CD4-positive, alpha-beta T cell treated with Interleukin-12 subunit alpha and Interleukin-12 subunit beta, for 1 hour (primary cell): Measurements from ENCODE around the gene CWC25.
"Not testable (repeated sequence)": the region's sequence is repeated elsewhere in the genome, so short reads cannot be mapped to it uniquely, and the experiment has no call there.

ENCODE experiments used
- DNase-seq: peaks from one replicate; pipeline ENCODE4 v3.0.0-alpha.2; 2020

Gene CWC25

GRCh38 chr17:38824899-38825761 is at the start of gene CWC25:
Gene CWC25 (minus strand): TSS chr17:38825321. CDS start chr17:38825183, 138 bp downstream.
- DNase-seq, result peak; percentile 98

DNA sequence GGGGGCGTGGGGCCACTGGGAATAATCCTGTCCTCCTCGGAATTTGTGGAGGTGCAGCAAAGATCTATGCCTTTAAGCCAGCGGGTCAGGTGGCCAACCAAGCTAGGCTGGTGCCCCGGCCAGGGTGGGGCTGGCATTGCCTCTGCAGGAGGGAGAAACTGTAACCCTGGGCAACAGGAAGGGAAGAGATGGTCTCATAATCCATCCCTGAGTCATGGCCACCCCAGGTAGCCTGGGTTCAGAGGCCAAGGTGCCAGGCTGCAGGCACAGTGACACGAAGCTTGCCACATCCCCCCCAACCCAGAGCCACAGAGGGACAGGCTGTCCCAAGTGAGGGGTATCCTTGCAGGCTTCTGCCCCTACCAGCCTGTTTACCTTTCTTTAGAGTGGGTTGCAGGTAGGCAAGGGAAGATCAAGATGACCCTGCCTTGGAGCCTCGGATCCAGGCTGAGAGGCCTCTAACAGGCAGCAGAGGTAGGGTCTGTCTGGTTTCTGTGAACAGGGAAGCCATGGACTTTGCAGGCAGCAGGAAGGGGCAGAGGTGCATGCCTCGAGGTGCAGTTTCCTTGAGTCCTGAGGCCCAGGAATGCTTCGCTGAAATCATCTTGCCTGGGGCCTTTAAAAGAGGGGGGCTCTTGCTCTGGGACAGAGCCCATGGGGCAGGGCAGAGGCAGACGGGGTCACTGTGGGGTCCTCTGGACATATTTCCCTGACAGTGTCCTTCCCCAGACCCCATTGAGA is 48.7 kb upstream of the CWC25 start:
- no peak for DNase-seq

DNA sequence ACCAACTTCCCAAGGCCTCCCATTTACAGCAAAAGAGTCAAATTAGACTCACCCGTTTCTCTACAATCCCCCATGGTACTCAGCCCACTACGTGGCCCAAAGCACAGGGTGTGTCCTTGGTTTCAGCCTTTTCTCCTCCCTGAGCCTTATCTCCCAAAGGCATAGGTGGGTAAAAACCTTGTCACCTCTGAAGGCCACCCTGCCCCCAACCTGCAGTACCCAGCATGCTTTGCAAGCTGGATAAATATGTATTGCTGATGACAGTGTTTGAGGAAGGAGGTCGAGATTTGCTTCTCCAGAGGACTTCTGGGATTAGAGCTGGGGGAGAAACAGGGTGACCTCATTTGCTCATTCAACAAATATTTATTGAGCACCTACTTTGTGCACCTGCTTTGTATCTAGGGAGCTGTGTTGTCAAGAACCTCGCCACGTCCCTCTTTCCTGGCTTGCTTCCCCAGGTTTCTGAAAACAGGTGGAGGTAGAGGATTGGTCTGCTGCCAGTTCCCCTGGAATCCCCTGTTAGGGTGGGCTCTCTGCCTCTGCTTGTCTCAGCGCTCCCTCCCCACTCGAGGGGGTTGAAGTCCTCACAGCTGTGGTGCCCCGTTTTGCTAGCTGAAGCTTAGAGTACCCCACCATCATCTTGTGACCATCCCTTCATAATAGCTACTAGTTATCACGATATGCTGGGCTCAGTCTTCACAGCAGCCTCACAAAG is 47.7 kb upstream of the CWC25 start:
- no peak for DNase-seq

GRCh38 chr17:38872027-38872511 is 46.9 kb upstream of the CWC25 start:
- DNase-seq, result peak; percentile 47

GRCh38 chr17:38871247-38872015 is 46.3 kb upstream of the CWC25 start:
- peak; percentile 68 for DNase-seq

- DNase-seq, result peak; percentile 68
Measured at GRCh38 chr17:38870259-38871165, 45.4 kb upstream of the CWC25 start.

DNA sequence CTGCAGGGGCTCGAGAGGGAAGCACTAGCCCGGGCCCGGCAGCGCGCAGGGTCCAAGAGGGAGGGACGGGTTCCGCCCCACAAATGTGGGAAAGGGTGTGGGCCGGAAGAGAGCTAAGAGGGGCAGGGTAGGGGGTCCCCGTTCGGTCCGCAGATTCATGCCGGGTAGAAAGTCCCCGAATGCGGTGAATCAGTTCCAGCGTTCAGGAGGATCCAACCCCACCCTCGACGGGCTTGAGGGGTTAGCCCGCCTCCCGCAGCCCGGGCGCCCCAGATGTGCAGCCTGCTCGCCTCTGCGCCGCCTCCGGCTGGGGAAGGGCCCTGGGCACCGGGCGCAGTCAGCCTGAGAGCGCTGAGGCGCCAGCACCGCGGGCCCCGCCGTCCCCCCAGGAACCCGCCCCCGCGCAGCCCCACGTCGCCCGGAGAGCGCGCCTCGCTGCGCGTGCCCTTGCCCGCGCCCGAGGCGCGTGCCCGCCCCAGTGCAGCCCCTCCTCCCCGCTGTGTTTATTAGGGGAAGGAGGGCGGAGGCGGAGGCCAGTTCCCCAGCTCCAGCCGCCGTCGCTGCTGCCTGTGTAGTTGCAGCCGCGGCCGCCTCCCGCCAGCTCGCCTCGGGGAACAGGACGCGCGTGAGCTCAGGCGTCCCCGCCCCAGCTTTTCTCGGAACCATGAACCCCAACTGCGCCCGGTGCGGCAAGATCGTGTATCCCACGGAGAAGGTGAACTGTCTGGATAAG is 44.6 kb upstream of the CWC25 start, which contains the start of gene LASP1:
Gene LASP1 (plus strand): TSS at position 533 of the 733 bp plus-strand sequence. CDS start 132 bp downstream, at position 665.
- DNase-seq, result peak; percentile 91

DNA sequence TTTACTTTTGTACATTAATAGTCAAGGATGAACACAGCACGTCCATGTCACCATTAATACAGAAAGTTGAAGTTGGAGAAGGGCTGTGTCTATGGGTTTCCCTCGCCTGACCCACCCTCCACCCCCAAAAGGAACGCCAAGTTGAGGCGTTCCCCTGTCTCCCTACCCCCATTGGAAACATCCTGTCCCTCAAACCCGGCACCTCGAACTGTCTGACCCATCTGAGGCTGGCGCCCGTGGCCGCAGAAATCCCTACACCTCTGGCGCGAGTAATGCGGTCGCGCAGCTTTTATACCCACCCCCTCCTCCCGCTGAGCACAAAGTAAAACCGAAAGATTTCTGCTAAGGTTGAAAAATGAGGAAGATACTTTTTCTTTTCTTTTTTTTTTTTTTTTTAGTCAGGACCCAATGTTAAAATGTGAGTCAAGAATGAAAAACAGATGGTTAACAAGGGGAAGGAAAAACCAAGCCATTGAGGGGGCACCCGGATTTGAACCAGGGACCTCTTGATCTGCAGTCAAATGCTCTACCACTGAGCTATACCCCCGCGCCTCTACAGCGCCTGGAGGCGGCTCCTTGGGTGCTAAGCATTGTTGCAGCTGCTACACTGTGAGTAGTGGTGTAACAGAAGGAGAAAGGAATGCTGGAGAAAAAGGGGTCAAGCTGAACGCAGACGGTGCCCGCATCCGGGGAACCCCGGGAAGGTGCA is 43.9 kb upstream of the CWC25 start:
- DNase-seq, result peak; percentile 90

DNA sequence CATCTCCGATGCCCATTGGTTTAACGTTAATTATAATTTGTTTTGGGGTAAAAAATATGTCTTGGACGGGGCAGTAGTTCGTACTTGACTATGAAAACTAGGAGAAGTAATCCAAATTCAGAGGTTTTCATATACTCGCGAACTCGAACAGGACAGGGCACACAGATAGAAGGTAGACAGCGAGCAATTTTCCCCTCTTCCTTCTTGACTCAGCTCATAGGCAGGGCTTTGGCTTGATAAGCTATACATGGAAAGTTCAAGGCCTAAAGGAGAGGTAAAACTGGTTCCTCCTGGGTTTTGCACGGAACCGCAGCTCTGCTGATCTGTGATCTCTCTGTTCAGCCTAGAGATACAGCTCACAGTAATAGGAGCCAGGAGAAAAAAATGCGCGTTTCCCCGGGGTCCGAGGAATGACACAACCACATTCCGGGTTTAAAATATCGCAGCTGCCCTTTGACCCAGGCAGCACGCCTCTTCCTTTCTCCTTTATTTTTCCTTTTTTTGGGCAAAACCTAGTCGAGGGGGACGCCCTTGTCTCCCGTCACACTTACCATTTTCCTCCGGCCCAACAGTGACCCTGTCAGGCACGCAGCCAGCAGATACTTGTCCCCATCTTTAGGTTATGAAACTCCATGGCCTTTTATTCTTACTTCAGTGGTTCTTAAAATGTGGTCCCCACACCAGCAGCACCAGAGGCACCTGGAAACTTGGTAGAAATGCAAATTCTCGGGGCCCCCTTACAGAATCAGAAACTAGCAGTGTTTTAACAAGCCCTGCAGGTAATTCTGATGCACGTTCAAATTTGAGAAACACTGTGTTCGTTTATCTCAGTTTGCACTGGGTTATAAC is 43.1 kb upstream of the CWC25 start:
- no peak for DNase-seq

DNA sequence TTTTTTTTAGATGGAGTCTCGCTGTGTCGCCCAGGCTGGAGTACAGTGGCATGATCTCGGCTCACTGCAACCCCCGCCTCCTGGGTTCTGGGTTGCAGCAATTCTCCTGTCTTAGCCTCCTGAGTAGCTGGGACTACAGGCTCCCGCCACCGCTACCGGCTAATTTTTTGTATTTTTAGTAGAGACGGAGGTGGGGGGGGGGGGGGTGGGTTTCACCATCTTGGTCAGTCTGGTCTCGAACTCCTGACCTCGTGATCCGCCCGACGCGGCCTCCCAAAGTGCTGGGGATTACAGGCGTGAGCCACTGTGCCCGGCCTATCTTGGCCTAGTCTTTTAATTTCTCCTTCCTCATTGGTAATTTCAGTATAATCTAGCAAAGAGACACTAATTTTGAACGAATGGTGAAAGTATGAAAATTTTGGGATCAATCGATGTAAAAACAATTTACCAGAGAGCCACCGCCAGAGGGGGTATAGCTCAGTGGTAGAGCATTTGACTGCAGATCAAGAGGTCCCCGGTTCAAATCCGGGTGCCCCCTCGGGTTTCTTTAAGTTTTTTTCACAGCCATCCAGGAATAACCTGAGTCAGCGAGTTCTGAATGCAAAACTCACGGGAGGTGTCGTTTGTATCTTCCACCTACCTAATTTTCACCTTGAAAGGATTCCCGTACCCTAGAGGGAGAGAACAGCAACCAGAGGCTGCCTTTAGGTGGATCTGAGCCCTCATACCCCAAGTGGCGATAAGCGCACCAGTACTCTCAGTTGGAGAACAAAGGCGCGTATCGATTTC is 42.3 kb upstream of the CWC25 start:
- DNase-seq, result peak; percentile 77

- no peak for DNase-seq
Measured at GRCh38 chr17:38864636-38865398, 39.7 kb upstream of the CWC25 start.

DNA sequence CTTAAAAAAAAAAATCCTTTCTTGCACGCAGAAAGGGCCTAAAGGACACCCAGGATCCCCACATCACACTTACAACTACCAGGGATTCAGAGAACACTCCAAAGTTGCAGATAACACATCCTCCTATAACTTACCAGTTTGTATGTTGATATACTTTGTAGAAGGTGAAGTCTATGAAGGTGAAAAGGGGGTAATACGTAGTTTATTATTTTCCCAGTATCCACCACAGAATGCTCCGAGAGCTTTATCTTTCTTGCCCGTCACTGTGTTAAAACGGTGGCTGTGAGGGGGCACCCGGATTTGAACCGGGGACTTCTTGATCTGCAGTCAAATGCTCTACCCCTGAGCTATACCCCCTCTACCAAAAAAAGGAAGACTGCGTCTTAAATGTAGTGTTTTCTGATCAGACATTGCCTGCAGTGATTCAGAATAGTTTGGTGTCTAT is 36.3 kb upstream of the CWC25 start:
- no peak for DNase-seq

GRCh38 chr17:38857271-38857670 is 32.1 kb upstream of the CWC25 start:
- no peak for DNase-seq

GRCh38 chr17:38855101-38855714 is 30.1 kb upstream of the CWC25 start:
- DNase-seq, result not testable (repeated sequence)

DNA sequence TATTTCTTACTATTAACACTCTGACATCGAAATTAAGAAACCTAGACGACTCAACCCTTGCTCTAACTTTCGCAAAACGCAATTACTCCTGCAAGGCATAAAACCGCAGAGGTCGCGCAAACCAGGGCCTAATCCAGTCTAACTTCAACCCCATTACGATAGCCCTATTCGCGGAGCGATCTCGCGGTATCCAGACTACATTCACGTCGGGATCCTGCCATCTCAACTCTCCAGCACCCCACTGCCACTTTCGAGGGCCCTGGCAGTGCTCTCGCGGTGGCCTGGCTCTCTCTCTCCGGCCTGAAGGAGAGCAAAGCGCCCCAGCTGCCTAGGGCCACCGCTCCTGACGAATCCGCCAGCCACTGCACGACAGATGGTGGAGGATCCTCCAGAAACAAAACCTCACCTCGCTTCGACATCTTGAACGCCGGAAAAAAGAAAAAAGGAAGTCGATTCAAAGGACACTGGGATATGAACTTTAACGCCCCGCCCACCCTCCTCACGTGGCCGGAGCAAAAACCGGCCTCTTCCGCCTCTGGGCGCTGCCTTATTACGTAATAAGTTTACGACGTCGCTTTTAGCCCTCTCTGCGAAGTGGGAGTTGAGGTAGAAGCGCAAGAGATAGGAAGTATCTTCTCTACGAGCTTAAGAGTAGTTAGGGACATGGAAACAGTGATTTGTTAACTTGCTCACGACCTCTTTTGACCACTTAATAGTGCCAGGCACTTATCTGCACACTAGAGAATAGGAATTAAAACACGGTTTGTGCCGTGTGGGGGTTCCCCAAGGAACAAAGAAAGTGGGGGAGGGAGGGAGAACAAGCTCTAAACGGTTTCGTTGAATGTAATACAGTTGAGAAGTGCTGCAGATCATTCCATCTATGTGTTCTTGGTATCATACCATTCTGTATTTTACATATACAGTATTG is 28.4 kb upstream of the CWC25 start, which contains the start of gene RPL23:
Gene RPL23 (minus strand): TSS at position 430 of the 928 bp plus-strand sequence. CDS start 11 bp downstream, at position 419.
- DNase-seq, result peak; percentile 94
